ENCODE measurements around the gene RPL19.

DNA sequence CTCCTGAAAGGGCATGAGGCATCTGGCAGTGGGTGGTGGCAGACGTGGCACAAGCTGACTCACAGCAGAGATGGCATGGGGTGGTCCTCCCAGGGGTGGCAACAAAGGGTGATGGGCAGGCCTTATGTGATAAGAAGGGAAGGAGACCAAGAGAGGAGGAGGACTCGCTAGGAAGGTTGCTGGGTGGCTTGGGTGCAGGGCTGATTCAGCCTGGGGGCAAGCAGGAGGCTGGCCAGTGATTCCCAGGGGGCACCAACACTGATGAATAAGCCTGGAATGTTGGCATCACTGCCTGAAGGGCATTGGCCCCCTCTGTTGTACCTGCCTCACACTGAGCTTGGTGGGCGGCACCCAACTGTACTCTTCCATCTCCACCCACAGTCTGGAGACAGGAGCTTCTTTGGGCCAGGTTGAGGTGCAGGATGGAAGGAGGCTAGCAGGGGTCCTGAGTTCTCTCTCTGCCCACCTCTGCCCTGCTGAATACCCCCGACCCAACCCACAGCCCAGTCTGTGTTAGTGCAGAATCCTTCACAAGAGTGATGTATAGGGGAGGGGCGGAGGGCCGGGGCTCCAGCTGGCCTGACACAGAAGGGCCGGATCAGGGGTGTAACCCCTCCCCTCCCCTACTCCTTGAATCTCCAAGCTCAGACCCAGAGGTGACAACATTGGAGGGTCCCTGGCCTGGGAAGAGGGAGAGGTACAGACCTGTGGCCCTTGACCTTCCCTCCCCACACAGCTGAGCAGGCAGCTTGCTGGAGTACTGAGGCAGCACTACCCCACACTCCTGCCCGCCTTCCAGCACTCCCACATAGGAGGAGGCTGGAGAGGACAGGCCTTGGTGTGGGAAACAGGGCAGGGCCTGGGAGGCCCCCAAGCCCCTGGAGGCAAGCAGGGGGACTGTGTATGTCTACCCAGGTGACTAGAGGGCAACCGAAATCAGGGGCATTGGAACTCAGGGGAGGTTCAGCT lies 23.1 kb downstream of the RPL19 start:
- TF ChIP-seq, protein P1, sequence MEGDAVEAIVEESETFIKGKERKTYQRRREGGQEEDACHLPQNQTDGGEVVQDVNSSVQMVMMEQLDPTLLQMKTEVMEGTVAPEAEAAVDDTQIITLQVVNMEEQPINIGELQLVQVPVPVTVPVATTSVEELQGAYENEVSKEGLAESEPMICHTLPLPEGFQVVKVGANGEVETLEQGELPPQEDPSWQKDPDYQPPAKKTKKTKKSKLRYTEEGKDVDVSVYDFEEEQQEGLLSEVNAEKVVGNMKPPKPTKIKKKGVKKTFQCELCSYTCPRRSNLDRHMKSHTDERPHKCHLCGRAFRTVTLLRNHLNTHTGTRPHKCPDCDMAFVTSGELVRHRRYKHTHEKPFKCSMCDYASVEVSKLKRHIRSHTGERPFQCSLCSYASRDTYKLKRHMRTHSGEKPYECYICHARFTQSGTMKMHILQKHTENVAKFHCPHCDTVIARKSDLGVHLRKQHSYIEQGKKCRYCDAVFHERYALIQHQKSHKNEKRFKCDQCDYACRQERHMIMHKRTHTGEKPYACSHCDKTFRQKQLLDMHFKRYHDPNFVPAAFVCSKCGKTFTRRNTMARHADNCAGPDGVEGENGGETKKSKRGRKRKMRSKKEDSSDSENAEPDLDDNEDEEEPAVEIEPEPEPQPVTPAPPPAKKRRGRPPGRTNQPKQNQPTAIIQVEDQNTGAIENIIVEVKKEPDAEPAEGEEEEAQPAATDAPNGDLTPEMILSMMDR (IDR thresholded peaks at IDR 0.05), result no peak
- no peak for TF ChIP-seq POLR2A (IDR thresholded peaks at IDR 0.05)
